Upper lobe of right lung (tissue), 1 donor: Measurements from ENCODE around the gene AASDHPPT. TPM values are rescaled to one million over a fixed set of nuclear protein-coding genes. Genes with fewer than 3 reads are reported as not detected.

Experiments used
- ATAC-seq: fragments of 200-7000 bp; cut with Tn5 transposase; one replicate; pipeline ENCODE4 v1.9.1; 2020; ENCODE audit warnings: mild to moderate bottlenecking, moderate library complexity
- DNase-seq: peaks from one replicate; pipeline ENCODE4 v3.0.0-alpha.2; 2020
- H3K27ac ChIP-seq: fragments of 200-600 bp; one replicate; pipeline ENCODE4 v1.8.0; 2022
- H3K27me3 ChIP-seq: fragments of 200-600 bp; one replicate; pipeline ENCODE4 v1.8.0; 2022; ENCODE audit warnings: mild to moderate bottlenecking
- H3K36me3 ChIP-seq: fragments of 200-600 bp; one replicate; pipeline ENCODE4 v1.8.0; 2022
- H3K4me1 ChIP-seq: fragments of 200-600 bp; one replicate; pipeline ENCODE4 v1.8.0; 2022
- H3K4me3 ChIP-seq: fragments of 200-600 bp; one replicate; pipeline ENCODE4 v1.8.0; 2022; ENCODE audit warnings: mild to moderate bottlenecking
- H3K9me3 ChIP-seq: fragments of 200-600 bp; one replicate; pipeline ENCODE4 v1.8.0; 2022
- intact Hi-C: fragments of 100-400 bp; cut with DNase I; formaldehyde crosslinking; loops from one replicate; pipeline ENCODE4 v1.11.0; 2022
- total RNA-seq: library from RNA; stranded (reverse); fragmentation: NEBNext Ultra II Directional; extraction: Animal tissue kit (Norgen Biotek cat#: 25700); gene quantifications from one replicate; pipeline ENCODE4 v1.2.1, GENCODE V29; 2021
- TF ChIP-seq, protein P1 (sequence below): fragments of 200-600 bp; IDR thresholded peaks from one replicate; pipeline ENCODE4 v1.8.0; 2022; ENCODE audit warnings: antibody characterized with exemption
- donor health status: DM: no; HTN: yes; CAD: no; lungs with severe emphysema.

Gene AASDHPPT
- total RNA-seq, 1 donor from 2014 or later = 27.4 TPM

DNA sequence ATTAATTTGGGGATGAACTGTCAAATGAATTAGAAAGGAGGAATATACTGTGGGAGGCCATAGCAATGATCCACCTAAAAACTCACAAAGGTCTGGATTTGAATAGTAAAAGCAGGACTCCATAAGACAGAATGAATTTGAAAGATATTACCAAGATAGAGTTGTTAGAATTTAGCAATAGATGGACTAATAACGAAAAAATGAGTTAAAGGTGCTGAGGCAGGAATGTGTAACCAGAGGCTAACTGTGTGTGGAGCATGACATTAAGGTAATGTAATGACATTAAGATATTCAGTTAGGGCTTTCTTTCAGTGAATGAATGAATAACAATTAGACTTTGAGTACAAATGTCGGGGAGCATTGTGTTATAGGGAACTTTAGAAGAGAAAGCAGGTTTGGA lies 51.3 kb downstream of the AASDHPPT start:
- intact Hi-C loops = no loop called here
- no peak for ATAC-seq
- no peaks in the 10 kb centered on the region for H3K4me1 ChIP-seq
- no peaks in the 10 kb centered on the region for H3K36me3 ChIP-seq
- no peaks in the 10 kb centered on the region for H3K9me3 ChIP-seq
- H3K4me3 ChIP-seq = no peak overlapping the region
- no peak for DNase-seq
- TF ChIP-seq, protein P1, sequence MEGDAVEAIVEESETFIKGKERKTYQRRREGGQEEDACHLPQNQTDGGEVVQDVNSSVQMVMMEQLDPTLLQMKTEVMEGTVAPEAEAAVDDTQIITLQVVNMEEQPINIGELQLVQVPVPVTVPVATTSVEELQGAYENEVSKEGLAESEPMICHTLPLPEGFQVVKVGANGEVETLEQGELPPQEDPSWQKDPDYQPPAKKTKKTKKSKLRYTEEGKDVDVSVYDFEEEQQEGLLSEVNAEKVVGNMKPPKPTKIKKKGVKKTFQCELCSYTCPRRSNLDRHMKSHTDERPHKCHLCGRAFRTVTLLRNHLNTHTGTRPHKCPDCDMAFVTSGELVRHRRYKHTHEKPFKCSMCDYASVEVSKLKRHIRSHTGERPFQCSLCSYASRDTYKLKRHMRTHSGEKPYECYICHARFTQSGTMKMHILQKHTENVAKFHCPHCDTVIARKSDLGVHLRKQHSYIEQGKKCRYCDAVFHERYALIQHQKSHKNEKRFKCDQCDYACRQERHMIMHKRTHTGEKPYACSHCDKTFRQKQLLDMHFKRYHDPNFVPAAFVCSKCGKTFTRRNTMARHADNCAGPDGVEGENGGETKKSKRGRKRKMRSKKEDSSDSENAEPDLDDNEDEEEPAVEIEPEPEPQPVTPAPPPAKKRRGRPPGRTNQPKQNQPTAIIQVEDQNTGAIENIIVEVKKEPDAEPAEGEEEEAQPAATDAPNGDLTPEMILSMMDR = no peak
- no peak overlapping the region for H3K27ac ChIP-seq
- H3K27me3 ChIP-seq = no peaks in the 10 kb centered on the region

DNA sequence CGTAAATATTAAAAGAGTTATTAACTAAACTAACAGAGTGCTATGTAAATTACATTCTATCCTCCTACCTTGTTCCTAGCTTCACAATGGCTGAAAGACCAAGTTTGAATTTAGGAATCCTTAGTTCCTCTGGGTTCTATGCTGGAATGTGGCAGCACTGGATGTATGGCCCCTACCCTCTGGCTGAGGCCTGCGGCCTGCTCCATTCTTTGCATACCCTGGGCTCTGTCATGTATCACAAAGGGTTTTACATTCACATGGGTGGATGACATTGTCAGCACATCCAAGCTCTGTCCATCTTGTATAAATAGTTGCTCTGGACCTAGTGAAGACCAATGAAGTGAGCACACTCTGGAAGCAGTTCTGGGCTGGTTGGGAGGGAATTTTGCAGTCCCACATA lies 54.5 kb downstream of the AASDHPPT start:
- no peak for ATAC-seq
- intact Hi-C loops = no loop called here
- TF ChIP-seq, protein P1 = no peak
- H3K4me1 ChIP-seq = no peaks in the 10 kb centered on the region
- no peak for DNase-seq
- no peaks in the 10 kb centered on the region for H3K9me3 ChIP-seq
- no peak overlapping the region for H3K4me3 ChIP-seq
- H3K36me3 ChIP-seq = no peaks in the 10 kb centered on the region
- no peaks in the 10 kb centered on the region for H3K27me3 ChIP-seq
- H3K27ac ChIP-seq = no peak overlapping the region

DNA sequence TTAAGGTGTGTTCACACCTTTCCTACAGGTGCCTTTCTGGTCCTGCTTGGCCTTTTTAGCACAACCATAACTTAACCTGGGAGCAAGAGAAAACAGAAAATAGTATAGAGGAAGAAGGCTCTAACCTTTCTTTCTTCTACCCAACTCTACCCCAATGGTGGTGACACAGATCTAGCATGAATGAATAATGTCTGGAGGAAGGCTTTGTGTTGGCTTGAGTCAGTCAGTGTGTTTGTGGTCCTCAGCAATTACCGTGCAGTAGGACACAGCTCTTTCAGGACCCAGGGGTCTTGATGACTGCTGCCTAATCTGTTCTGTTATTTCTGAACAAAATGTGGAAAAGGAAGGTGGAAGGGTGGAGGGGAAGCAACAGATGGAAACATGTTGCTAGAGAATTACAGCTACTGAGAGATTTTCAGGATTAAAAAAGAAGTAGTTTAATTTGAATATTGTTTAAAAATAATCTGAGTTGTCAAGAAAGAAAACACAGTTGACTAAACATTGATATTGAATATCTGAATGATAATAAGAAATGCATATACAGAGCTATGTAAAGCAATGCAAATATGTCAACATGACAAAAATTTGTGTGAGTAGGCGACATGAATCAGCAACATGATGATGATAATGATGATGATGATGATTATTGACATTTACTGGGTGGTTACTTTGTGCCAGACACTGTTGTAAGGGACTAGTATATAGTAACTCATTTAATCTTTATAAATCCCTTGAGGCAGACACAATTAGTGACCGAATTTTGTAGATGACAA lies 55.3 kb downstream of the AASDHPPT start:
- H3K4me3 ChIP-seq = no peak overlapping the region
- no peaks in the 10 kb centered on the region for H3K27me3 ChIP-seq
- intact Hi-C loops = no loop called here
- TF ChIP-seq, protein P1 = no peak
- no peak for DNase-seq
- no peaks in the 10 kb centered on the region for H3K36me3 ChIP-seq
- no peak for ATAC-seq
- H3K9me3 ChIP-seq = no peaks in the 10 kb centered on the region
- no peak overlapping the region for H3K27ac ChIP-seq
- H3K4me1 ChIP-seq = no peaks in the 10 kb centered on the region

DNA sequence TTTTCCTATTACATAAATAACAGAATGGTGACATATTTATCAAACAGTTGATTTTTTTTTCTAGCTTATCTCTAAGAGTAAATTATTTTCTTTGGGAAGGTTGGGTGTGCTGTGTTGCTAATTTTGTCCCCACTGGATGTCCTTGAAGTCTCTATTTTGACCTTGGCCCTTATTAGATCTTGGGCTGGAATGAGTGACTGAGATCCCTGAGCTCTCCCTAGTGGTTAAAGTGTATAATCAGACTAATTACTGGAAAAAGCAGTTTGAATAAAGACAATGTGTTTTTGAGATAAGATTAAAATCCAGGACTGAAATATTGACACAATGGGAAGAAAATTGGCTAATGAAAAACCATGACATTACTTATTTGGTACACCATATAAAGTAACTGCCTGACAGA lies 56.1 kb downstream of the AASDHPPT start:
- intact Hi-C loops = no loop called here
- Histone ChIP-seq H3K27me3 (no peaks in the 10 kb centered on the region), H3K4me3 (no peak overlapping the region), H3K9me3 (no peaks in the 10 kb centered on the region), H3K4me1 (no peaks in the 10 kb centered on the region), H3K36me3 (no peaks in the 10 kb centered on the region), H3K27ac (no peak overlapping the region)
- DNase-seq (no peak), ATAC-seq (no peak)
- TF ChIP-seq, protein P1 = no peak

DNA sequence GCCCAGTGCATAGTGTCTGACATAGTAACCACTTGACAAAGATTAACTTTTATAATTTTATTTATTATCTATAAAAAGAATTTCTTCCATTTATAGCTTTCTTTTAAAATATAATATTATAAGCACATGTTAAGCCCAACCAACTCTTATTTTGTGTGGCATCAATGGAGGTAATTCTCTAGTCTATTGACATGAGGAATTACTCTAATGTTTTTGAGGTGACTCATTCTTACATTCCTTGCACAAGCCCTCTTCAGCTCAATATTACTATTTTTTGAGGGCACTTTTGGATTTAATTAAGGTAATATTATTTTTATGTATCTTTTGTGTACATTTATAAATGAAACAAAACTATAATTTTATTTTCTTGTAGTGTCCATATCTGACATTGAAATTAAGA lies 59.6 kb downstream of the AASDHPPT start:
- Histone ChIP-seq H3K27ac (no peak overlapping the region), H3K9me3 (no peaks in the 10 kb centered on the region), H3K4me3 (no peak overlapping the region), H3K27me3 (no peaks in the 10 kb centered on the region), H3K4me1 (no peaks in the 10 kb centered on the region), H3K36me3 (no peaks in the 10 kb centered on the region)
- TF ChIP-seq, protein P1 = no peak
- DNase-seq (no peak), ATAC-seq (no peak)
- intact Hi-C loops = no loop called here

DNA sequence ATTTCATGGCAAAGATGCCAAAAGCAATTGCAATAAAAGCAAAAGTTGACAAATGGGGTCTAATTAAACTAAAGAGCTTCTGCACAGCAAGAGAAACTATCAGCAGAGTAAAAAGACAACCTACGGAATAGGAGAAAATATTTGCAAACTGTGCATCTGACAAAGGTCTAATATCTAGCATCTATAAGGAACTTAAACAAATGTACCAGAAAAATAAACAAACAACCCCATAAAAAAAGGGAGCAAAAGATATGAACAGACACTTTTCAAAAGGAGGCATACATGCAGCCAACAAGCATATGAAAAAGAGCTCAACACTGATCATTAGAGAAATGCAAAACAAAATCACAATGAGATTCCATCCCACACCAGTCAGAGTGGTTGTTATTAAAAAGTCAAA lies 60.3 kb downstream of the AASDHPPT start:
- Histone ChIP-seq H3K36me3 (no peaks in the 10 kb centered on the region), H3K27ac (no peak overlapping the region), H3K9me3 (no peaks in the 10 kb centered on the region), H3K4me3 (no peak overlapping the region), H3K27me3 (no peaks in the 10 kb centered on the region), H3K4me1 (no peaks in the 10 kb centered on the region)
- ATAC-seq = no peak
- intact Hi-C loops = no loop called here
- TF ChIP-seq, protein P1 = no peak
- DNase-seq = no peak
